ENCODE measurements around the gene TMEM143. TPM values are rescaled to one million over a fixed set of nuclear protein-coding genes. Genes with fewer than 3 reads are reported as not detected.
"Not testable (repeated sequence)": the region's sequence is repeated elsewhere in the genome, so short reads cannot be mapped to it uniquely, and the experiment has no call there.

The TMEM143 gene
- total RNA-seq, 1 donor from 2014 or later = 5.4 TPM

GRCh38 chr19:48321622-48322591 is 41.8 kb downstream of the TMEM143 start:
- Mint-ChIP-seq H3K4me1 (ENCODE audit: low read depth) (peaks cover 61% of the 10 kb centered on the region), H3K36me3 (ENCODE audit: low read depth) (no peaks in the 10 kb centered on the region), H3K27ac (ENCODE audit: unreplicated experiment) (peak overlapping the region; percentile 98), H3K4me3 (ENCODE audit: unreplicated experiment) (peak overlapping the region; percentile 82), H3K9me3 (ENCODE audit: low read depth) (no peaks in the 10 kb centered on the region), H3K27me3 (ENCODE audit: low read depth) (no peaks in the 10 kb centered on the region)
- TF ChIP-seq CTCF (IDR thresholded peaks at IDR 0.05) = no peak
- peak; percentile 99 for DNase-seq (ENCODE audit: low spot score)

GRCh38 chr19:48321372-48321621 is 42.4 kb downstream of the TMEM143 start:
- H3K4me3 Mint-ChIP-seq (ENCODE audit: unreplicated experiment) = peak overlapping the region; percentile 82
- H3K36me3 Mint-ChIP-seq (ENCODE audit: low read depth) = no peaks in the 10 kb centered on the region
- no peaks in the 10 kb centered on the region for H3K9me3 Mint-ChIP-seq (ENCODE audit: low read depth)
- peak overlapping the region; percentile 97 for H3K27ac Mint-ChIP-seq (ENCODE audit: unreplicated experiment)
- H3K4me1 Mint-ChIP-seq (ENCODE audit: low read depth) = peaks cover 55% of the 10 kb centered on the region
- TF ChIP-seq CTCF (IDR thresholded peaks at IDR 0.05) = no peak
- peak; percentile 96 for DNase-seq (ENCODE audit: low spot score)
- H3K27me3 Mint-ChIP-seq (ENCODE audit: low read depth) = no peaks in the 10 kb centered on the region

- H3K4me3 Mint-ChIP-seq (ENCODE audit: unreplicated experiment) = no peak overlapping the region
- DNase-seq (ENCODE audit: low spot score) = no peak
- peak overlapping the region; percentile 45 for H3K27ac Mint-ChIP-seq (ENCODE audit: unreplicated experiment)
- no peaks in the 10 kb centered on the region for H3K27me3 Mint-ChIP-seq (ENCODE audit: low read depth)
- TF ChIP-seq CTCF (IDR thresholded peaks at IDR 0.05) = peak; percentile 90
- H3K36me3 Mint-ChIP-seq (ENCODE audit: low read depth) = no peaks in the 10 kb centered on the region
- no peaks in the 10 kb centered on the region for H3K9me3 Mint-ChIP-seq (ENCODE audit: low read depth)
- H3K4me1 Mint-ChIP-seq (ENCODE audit: low read depth) = peaks cover 45% of the 10 kb centered on the region
These were observed 43.8 kb downstream of the TMEM143 start for GRCh38 chr19:48319647-48320541.

GRCh38 chr19:48318286-48318987 is 45.3 kb downstream of the TMEM143 start:
- DNase-seq (ENCODE audit: low spot score) = no peak
- Mint-ChIP-seq H3K36me3 (ENCODE audit: low read depth) (no peaks in the 10 kb centered on the region), H3K9me3 (ENCODE audit: low read depth) (no peaks in the 10 kb centered on the region), H3K27me3 (ENCODE audit: low read depth) (no peaks in the 10 kb centered on the region), H3K4me3 (ENCODE audit: unreplicated experiment) (no peak overlapping the region), H3K27ac (ENCODE audit: unreplicated experiment) (no peak overlapping the region), H3K4me1 (ENCODE audit: low read depth) (peaks cover 34% of the 10 kb centered on the region)
- no peak for TF ChIP-seq CTCF (IDR thresholded peaks at IDR 0.05)

- not testable (repeated sequence) for H3K4me3 Mint-ChIP-seq (ENCODE audit: unreplicated experiment); H3K27ac Mint-ChIP-seq (ENCODE audit: unreplicated experiment); DNase-seq (ENCODE audit: low spot score); H3K27me3 Mint-ChIP-seq (ENCODE audit: low read depth); H3K9me3 Mint-ChIP-seq (ENCODE audit: low read depth); H3K36me3 Mint-ChIP-seq (ENCODE audit: low read depth)
- peaks cover 26% of the 10 kb centered on the region for H3K4me1 Mint-ChIP-seq (ENCODE audit: low read depth)
These were observed 46.1 kb downstream of the TMEM143 start for GRCh38 chr19:48317708-48317960.
